AG08396 (cell line): Measurements from ENCODE around the gene PTPN2.
"Not testable (repeated sequence)": the region's sequence is repeated elsewhere in the genome, so short reads cannot be mapped to it uniquely, and the experiment has no call there.

ENCODE experiments used
- DNase-seq: peaks from one replicate; pipeline ENCODE4 v3.0.0; 2012; ENCODE audit warnings: low spot score, mixed read lengths

PTPN2 gene

DNA sequence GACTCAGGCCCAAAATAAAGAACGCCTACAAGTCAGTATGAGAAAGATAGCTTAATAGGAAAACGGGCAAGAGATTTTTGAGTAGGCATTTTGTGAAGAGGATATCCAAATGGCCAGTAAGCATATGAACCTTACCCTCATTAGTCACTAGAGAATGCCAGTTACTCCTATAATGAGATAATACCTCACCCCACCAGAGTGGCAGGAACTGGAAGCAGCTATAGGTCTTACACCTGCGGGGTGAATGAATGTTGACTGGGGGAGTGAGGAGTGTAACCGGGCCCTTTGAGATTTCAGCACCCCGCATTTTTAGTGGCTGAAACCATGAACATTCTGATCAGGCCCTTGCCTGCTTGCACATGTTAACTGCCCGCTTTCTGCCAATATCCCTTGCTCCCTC lies 7.5 kb upstream of the PTPN2 start:
- no peak for DNase-seq

DNA sequence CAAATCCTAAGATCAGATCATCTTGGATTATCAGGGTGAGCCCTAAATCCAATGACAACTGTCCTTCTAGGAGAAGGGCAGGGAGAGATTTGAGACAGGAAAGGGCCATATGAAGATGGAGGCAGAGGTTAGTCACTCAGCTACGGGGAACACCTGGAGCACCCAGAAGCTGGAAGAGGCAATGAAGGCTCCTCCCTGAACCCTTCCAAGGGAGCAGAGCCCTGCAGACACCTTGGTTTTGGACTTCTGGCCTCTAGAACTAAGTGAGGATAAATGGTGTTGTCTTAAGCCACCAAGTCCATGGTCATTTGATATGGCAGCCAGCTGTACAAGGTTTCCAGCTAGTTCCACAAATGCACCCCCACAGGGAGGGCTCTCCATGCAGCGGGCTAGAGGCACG lies 6.9 kb upstream of the PTPN2 start:
- no peak for DNase-seq

DNA sequence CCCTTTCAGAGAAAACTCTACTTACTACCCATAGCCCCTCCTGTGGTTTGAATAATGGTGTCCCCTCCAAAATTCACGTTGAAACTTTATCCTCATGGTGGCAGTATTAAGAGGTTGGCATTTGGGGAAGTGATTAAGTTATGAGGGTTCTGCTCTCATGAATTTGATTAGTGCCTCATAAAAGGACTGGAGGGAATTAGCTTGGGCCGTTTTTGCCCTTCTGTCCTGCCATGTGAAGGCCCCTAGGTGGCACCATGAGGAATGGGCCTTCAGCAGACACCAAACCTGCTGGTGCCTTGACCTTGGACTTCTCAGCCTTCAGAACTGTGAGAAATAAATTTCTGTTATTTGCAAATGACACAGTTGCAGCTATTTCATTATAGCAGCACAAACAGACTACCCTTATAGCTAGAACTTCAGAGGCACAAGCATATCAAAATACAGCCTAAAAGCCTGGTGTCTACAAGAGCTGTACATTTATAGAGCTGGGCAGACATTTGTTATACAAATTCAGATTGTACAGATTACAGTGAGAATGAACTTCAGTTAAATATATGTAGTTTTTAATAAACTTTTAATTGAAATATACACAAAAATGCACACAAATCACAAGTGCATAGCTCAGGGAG lies 2.6 kb upstream of the PTPN2 start:
- DNase-seq, result no peak

DNA sequence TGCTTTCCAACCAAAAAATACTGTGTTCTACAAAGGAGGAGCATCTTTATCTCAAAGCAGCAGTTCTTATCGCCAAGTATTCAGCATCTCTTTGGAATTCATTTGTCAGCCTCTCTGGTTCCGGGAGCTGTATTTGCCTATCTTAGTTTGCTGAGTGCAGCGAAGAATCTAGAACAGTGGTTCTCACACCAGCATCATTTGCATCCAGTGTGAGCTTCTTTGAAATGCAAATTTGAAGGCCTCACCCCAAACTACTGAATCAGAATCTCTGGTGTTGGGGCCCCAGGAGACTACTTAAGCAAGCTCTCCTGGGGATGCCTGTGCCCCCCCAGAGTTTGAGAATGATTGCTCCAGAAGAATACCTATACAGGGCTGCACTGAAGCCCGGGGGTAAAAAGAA lies 1.5 kb upstream of the PTPN2 start:
- DNase-seq, result no peak

DNA sequence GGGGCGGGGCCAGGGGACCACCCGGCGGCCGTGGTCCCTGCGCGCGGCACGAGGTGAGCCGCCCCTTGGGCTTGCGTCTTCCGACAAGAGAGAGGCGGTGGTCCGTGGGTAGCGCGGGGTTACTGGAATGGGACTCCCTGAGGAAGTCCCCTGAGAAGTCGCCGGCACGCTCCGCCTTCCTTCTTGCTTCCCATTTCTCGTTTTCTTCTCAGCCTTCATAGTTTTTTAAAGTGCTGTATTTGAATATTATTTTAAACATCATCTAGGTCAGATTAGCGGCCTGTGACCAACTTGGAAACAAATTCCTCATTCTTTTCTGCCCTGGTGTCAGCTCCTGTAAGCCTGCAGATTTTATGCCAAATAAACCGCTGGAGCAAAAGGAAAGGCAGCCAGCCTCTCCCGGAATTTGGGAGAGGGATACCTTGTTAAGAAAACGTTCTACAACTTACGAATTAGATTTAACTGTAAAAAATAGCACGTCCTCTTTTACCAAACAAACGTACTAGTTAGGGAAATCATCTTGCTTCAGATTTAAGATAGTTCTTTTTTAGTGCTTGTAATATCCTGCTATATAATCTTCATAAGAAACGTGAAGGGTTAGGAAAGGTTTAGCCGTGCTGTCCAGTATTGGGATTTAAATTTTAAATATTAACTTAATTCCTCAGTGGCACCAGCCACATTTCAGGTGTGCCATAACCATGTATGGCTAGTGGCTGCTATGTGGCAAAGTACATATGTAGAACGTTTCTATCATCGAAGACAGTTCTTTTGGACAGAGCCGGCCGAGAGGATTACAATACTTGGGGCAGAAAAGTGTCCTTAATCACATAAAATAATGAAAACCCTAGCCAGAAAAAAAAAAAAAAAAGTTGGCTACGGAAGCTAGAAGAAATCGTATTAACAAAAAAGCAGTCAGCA lies 628 bp upstream of the PTPN2 start:
- no peak for DNase-seq

DNA sequence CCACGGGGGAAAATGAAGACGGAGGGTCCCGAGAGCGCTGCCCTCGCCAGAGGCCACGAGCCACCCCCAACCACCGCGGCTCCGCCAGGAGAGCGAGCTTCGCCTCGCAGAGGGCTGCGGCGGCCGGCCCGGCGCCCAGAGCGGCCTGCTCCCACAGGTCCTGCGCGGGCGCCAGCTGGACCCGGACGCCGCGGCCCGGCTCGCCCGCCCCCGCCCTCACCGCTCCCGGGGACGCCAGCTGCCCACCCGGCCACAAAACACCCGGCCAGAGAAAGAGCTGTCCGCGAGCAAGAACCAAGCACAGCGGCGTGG lies 709 bp downstream of the PTPN2 start:
- DNase-seq, result peak; percentile 68

DNA sequence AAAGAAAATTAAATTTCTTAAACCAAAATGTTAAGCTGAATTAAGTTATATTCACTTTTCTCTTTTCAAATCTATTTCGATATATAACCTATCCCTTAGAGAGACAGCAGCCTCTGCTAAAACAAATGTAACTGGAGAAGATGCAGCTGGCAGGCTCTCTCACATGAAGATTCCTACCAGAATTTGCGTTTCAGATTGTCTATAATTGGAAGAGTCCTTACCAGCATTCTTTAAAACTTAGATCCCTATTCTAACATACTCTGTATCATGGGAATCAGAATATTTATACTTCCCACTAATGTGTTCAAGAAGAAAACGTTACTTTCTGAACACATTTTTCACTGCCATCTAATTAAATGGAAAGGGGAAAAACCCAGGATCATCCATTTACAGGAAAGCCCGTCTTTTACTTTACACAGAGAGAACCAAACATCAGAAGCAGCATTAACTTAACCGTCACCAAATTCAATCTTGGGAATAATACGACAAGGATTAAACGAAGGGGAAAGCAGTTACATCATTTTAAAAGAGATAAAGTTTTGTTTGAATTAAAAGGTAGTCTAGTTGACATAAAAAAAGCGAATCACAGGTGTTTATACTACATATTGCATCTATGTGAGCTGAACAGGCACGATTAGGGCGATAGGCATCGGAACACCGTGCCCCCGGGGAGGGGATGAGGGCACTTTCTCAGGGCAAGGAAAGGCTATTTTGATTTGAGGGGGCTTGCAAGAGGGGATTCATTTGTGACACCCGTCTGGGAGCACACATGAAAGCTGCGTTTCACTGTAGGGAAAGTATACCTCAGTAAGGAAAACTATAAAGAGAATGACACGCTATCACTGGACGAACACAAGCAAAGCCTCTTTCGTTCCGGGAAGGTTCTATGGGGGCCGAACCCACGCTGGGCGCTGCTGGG lies 1.3 kb downstream of the PTPN2 start:
- no peak for DNase-seq

DNA sequence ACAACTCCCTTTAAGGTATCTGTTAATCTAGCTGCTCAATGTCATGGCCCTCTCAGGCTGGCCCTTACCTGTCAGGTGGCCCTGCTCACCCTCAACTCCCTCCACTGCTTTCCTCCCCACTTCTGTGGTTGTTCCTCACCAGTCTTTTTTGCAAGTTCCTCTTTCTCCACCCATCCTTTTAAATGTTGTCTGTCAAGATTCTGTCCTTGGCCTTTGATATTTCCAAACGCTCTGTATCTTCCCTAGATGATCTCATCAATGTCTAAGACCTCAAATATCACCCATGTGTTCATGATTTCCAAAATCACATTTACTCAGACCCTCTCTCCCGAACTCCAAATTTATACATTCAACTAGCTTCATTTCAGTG lies 3.5 kb downstream of the PTPN2 start:
- no peak for DNase-seq

DNA sequence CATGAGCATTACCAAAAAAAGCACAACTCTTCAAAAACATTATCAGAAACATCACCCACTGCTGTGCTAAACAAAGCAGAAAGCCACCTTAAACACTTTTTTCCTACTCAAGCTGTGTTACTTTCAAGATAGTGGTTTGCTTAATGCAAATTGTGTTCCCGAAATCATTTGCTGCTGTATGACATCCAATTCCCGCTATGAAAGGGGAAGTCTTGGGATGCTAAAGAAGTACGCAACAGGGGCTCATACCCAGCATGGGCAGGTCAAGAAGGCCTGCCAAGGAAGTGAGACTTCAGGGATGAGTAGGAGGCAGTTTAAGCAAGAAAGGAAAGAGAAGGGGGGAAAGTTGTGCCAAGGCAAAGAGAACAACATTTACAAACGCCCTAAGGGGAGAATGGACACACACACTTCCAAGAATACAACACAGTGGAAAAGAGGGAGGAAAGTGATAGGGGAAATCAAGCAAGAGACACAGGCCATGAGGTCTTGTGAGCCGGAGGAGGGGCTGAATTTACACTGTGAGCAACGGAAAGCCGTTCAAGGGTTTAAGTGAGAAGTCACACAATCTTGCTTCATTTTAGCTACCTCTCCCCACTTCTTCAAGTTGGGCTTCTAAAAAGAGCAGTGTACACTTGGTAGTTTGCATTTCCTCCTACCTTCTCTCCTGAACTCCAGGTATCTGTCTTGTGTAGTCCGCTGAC lies 4.0 kb downstream of the PTPN2 start:
- no peak for DNase-seq

DNA sequence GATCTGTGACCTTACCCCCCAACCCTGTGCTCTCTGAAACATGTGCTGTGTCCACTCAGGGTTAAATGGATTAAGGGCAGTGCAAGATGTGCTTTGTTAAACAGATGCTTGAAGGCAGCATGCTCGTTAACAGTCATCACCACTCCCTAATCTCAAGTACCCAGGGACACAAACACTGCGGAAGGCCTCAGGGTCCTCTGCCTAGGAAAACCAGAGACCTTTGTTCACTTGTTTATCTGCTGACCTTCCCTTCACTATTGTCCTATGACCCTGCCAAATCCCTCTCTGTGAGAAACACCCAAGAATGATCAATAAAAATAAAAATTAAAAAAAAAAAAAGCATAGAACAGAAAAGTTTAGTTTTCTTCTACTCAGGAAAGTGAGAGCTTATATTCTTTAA lies 9.0 kb downstream of the PTPN2 start:
- DNase-seq, result not testable (repeated sequence)

DNA sequence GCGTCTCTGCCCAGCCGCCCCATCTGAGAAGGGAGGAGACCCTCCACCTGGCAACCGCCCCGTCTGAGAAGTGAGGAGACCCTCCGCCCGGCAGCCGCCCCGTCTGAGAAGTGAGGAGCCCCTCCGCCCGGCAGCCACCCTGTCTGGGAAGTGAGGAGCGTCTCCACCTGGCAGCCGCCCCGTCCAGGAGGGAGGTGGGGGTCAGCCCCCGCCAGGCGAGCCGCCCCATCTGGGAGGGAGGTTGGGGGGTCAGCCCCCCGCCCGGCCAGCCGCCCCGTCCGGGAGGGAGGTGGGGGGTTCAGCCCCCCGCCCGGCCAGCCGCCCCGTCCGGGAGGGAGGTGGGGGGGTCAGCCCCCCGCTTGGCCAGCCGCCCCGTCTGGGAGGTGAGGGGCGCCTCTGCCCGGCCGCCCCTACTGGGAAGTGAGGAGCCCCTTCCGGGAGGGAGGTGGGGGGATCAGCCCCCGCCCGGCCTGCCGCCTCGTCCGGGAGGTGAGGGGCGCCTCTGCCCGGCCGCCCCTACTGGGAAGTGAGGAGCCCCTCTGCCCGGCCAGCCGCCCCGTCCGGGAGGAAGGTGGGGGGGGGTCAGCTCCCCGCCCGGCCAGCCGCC lies 10.0 kb downstream of the PTPN2 start:
- not testable (repeated sequence) for DNase-seq

DNA sequence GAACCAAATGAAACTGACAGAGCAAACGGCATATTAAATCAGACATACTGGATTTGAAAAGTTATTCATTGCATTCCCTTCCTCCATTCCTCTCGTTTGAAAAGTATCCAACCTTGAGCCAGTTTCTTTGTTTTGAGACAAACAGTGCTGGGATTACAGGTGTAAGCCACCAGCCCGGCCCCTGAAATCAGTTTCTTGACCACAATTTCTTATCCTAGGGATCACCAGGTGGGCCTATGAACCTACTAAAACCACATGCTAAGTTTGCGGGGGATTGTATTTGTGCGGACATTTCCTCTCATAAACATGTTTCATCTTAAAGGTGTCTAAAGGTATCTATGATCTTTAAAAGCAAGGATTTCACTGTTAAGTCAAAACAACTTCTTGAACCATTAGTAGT lies 11.6 kb downstream of the PTPN2 start:
- DNase-seq, result no peak

DNA sequence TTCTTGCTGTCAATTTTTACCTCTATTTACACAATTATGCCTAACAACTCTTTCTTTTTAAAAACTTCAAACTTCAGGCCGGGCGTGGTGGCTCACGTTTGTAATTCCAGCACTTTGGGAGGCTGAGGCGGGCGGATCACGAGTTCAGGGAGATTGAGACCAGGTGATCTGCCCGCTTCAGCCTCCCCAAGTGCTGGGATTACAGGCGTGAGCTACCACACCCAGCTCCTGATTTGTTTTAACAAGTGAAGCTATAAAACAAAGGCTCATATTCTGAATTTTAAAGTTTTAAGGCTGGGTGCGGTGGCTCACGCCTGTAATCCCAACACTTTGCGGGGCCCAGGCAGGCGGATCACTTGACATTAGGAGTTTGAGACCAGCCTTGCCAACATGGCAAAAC lies 15.5 kb downstream of the PTPN2 start:
- DNase-seq, result no peak

DNA sequence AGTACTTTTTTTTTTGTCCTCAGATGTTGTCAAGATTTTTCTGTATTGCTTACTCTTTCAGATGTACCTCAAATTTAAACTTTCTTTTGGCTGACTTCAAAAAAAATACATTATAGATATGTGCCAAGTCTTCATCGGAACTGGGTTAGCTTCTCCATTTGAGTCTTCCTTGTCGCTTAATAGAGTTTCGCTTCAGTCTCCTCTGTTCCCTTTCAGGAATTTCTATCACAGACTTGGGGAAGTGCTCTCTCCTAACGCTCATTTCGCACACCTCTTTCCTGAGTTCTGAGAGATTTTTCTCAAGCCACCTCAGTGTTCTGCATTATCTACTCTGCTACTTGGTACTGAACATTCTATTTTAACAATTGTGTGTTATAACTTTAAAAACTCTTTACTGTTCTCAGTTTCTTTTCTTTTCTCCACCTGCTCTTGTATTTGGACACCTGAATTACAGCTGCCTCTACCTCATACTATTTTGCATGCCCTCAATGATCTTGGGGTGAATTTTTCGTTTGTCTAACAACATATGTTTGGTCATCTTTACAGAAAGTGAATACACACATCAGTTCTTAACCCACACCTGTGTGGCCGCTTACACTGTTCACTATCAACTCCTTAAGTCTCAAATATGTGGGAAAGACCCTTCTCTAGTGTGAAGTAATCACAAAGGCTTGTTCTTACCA lies 16.5 kb downstream of the PTPN2 start:
- no peak for DNase-seq

DNA sequence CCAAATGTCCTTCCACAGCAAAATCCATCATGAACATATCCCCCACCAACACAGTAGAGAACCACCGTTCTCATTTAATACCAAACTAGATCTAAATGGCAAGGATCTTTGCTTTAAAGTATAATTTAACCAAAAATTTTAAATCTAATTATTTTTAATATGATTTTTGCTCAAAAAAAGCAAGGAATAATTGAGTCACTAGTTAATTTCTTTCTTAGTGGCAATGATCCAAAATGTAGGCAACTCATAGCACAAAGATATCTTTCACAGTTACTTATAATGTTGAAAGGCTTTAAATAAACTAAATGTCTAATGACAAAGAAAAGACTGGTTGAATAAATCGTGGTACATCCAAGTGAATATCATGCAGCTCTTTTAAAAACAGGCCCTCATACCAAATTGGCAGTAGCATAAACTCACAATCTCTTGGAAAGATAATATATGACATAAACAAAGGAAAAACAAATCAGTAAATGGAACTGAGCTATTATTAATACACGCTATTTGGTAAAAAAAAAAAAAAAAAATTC lies 20.3 kb downstream of the PTPN2 start:
- DNase-seq, result no peak

DNA sequence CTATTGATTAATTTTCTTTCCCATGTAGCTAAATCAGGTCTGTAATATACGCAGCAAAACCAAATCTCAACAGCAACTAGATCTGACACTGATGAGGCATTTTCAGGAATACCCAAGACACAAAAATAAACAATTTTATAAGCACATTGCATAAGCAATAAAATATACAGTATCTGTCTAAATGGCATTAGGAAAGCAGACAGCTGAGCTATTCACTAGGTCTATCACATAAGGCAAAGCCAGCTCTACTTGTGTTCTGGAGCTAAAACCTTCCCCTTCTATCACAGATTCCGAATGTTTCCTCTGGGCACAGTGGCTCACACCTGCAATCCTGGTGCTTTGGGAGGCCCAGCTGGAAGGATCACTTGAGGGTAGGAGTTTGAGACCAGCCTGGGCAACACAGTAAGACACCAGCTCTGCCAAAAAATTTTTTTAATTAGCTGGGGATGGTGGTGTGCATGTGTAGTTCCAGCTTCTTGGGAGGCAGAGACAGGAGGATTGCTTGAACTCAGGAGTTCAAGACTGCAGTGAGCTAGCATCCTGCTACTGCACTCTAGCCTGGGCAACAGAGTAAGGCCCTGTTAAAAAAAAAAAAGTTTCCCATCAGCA lies 21.1 kb downstream of the PTPN2 start:
- no peak for DNase-seq

DNA sequence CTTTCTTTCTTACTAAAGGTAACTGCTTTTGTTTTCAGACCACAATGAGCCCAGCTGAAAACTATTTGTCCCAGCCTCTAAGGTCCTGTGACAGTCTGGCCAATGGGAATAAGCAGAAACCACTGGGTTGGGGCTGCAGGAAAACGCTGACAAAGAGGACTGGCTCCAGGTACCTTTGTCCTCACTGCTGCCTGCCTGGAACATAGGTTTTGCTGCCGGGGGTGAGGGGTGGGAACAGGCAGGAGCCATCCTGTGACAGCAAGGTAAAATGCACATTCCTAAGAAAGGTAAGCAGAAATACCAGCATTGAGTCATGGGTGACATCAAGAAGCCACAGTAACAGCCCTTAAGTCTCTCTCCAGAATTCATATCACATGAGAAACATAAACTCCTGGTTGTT lies 21.6 kb downstream of the PTPN2 start:
- no peak for DNase-seq

DNA sequence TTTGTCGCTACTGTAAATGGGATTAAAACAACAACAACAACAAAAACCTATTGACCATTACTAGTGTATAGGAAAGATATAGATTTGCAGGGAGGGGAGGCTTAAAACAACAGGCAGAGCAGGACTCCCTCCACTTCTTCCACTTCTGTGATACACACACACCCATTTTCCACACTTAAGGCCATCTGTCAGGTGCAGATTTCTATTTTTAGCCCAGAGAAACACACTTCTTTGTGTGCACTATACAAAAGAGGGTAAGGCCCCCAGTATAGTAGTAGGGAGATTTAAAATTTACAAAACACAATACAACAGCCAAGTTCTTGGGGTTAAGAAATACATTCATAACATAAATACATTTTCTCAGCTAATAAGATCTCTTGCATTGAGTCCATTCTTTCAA lies 22.4 kb downstream of the PTPN2 start:
- no peak for DNase-seq

DNA sequence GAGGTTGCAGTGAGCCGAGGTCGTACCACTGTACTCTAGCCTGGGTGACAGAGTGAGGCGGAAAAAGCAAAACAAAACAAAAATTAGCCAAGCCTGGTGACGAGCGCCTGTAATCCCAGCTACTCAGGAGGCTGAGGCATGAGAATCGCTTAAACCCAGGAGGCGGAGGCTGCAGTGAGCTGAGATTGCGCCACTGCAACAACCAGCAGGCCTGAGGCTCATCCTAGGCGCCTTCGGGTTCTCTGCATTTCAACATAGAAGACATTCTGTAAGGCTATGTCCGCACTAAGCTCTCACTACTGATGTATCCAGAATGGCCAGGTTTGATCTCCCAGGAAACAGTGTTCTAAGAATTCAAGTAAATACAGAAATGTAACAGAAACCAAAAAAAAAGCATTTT lies 23.5 kb downstream of the PTPN2 start:
- no peak for DNase-seq

DNA sequence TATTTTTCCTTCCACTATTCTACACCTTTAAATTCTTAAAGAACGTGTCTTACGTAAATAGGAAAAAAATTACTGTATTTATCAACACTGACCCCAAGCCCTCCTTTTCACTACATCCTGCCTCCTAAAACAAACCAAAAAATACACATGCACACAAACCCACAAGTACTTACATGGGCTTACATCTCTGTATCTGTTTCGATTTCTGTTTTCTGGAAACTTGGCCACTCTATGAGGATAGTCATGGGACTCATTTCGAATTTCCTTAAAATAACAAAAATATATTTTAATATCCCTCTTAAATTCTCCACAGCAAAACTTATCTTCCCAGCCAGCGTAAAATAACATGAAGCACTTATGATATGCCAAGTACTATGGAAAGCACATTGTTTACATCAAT lies 25.0 kb downstream of the PTPN2 start:
- no peak for DNase-seq
